ENCODE results near the gene TRPM3. TPM values are rescaled to one million over a fixed set of nuclear protein-coding genes. Genes with fewer than 3 reads are reported as not detected.

Gene TRPM3
- total RNA-seq, 4 donors from 2014 or later = 0.07 to 0.66 TPM; not detected in 2

DNA sequence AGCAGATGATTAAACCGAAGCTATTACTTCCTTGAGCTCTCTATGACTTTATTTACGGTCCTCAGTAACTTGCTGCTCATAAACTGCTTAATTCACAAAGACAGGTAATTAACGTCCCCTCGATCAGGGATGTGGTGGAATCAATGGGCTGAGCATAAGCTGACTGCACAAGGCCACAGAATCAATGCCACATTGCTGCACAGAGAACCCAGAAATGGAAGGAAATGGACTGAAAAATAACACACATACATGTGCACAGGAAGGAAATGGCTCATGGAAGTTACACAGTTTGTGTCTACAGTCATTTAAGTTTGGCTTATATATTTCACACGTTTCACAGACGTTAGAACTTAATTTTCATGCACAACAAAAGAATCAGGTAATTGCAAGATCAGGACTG, 588.7 kb downstream of the TRPM3 start:
- H3K9me3 ChIP-seq = no peaks in the 10 kb centered on the region
- H3K27me3 ChIP-seq = no peaks in the 10 kb centered on the region
- H3K4me3 ChIP-seq = no peak overlapping the region
- no peak overlapping the region for H3K27ac ChIP-seq
- DNase-seq (no peak), ATAC-seq (no peak)
- no peaks in the 10 kb centered on the region for H3K4me1 ChIP-seq
- in situ Hi-C loops (cut with MboI; ENCODE audit: low sequenced_read_pairs in 4 of 4) (no loop called here), intact Hi-C loops (cut with DNase I; ENCODE audit: low total_unique reads) (no loop called here)
- no peaks in the 10 kb centered on the region for H3K36me3 ChIP-seq
- TF ChIP-seq POLR2A (IDR thresholded peaks at IDR 0.05) = no peak
- TF ChIP-seq, protein P1, sequence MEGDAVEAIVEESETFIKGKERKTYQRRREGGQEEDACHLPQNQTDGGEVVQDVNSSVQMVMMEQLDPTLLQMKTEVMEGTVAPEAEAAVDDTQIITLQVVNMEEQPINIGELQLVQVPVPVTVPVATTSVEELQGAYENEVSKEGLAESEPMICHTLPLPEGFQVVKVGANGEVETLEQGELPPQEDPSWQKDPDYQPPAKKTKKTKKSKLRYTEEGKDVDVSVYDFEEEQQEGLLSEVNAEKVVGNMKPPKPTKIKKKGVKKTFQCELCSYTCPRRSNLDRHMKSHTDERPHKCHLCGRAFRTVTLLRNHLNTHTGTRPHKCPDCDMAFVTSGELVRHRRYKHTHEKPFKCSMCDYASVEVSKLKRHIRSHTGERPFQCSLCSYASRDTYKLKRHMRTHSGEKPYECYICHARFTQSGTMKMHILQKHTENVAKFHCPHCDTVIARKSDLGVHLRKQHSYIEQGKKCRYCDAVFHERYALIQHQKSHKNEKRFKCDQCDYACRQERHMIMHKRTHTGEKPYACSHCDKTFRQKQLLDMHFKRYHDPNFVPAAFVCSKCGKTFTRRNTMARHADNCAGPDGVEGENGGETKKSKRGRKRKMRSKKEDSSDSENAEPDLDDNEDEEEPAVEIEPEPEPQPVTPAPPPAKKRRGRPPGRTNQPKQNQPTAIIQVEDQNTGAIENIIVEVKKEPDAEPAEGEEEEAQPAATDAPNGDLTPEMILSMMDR (IDR thresholded peaks at IDR 0.05 in 4 of 5, conservative IDR thresholded peaks at IDR 0.05 in 1 of 5) = no peak

DNA sequence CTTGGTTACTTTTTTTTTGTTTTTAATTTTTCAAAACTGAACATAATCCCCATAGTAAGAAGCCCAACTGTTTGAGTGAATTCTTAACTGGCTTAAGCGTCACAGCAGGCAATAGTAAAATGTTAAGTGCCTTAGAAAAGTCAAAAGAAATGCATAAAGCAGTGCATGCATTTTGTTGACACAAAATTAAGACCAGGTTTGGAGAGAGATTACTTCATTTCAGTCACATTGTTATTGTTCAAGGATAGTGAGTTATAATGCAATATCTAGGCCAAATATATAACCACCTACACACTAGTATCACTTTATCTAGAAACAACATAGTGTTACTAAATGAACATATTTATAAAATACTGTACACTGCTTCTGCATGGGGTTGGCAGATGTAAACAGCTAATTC, 590.1 kb downstream of the TRPM3 start:
- ATAC-seq (no peak), DNase-seq (no peak)
- Histone ChIP-seq H3K36me3 (no peaks in the 10 kb centered on the region), H3K4me3 (no peak overlapping the region), H3K27me3 (no peaks in the 10 kb centered on the region), H3K27ac (no peak overlapping the region), H3K4me1 (no peaks in the 10 kb centered on the region), H3K9me3 (no peaks in the 10 kb centered on the region)
- TF ChIP-seq POLR2A (IDR thresholded peaks at IDR 0.05) = no peak
- TF ChIP-seq, protein P1 (IDR thresholded peaks at IDR 0.05 in 4 of 5, conservative IDR thresholded peaks at IDR 0.05 in 1 of 5) = no peak
- in situ Hi-C loops (cut with MboI; ENCODE audit: low sequenced_read_pairs in 4 of 4) (no loop called here), intact Hi-C loops (cut with DNase I; ENCODE audit: low total_unique reads) (no loop called here)

DNA sequence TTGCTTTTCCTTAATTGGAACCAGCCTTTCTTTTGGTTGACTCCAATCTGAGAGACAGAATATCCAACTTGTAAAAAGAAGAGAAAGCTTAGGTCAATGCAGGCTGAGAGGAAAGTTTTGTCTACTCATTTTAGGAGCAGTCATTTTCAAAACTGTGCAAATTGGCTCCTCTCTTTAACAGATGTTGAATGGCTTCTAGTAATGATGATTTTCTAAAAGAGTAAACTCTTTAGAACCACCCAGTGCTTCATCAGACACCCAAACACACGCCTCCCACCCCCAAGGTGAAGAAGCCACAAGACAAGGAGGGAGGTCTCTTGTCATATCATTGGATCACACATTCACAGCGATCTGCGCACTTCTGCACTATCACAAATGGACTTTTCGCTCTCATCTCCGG, 590.7 kb downstream of the TRPM3 start:
- in situ Hi-C loops (cut with MboI; ENCODE audit: low sequenced_read_pairs in 4 of 4) = no loop called here
- no peaks in the 10 kb centered on the region for H3K27me3 ChIP-seq
- H3K4me3 ChIP-seq = no peak overlapping the region
- no peaks in the 10 kb centered on the region for H3K9me3 ChIP-seq
- intact Hi-C loops (cut with DNase I; ENCODE audit: low total_unique reads) = no loop called here
- TF ChIP-seq, protein P1 (IDR thresholded peaks at IDR 0.05 in 4 of 5, conservative IDR thresholded peaks at IDR 0.05 in 1 of 5) = no peak
- TF ChIP-seq POLR2A (IDR thresholded peaks at IDR 0.05) = no peak
- no peaks in the 10 kb centered on the region for H3K4me1 ChIP-seq
- H3K36me3 ChIP-seq = no peaks in the 10 kb centered on the region
- DNase-seq (no peak), ATAC-seq (no peak)
- no peak overlapping the region for H3K27ac ChIP-seq

DNA sequence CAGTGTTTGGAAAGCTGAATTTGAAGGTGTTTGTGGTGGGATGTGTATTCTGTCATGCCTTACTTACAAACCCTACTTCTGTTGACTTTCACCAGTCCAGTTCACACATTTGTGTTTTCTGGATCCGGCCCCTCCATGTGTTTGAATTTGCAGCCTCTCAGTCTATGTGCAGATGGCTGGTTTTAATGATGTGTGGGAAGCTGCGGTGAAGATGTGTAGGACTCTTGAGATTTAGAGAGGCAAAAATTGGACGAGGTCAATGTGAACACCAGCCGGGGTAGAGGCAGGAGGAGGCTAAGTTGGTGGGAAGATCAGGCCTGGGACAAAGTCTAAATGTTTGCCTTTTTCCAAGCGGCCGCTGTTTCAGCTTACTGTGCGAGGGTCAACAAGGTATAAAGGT, 591.6 kb downstream of the TRPM3 start:
- DNase-seq (no peak), ATAC-seq (no peak)
- TF ChIP-seq, protein P1 (IDR thresholded peaks at IDR 0.05 in 4 of 5, conservative IDR thresholded peaks at IDR 0.05 in 1 of 5) = no peak
- TF ChIP-seq POLR2A (IDR thresholded peaks at IDR 0.05) = no peak
- no peaks in the 10 kb centered on the region for H3K4me1 ChIP-seq
- no peaks in the 10 kb centered on the region for H3K27me3 ChIP-seq
- no peak overlapping the region for H3K4me3 ChIP-seq
- H3K36me3 ChIP-seq = no peaks in the 10 kb centered on the region
- no peak overlapping the region for H3K27ac ChIP-seq
- intact Hi-C loops (cut with DNase I; ENCODE audit: low total_unique reads) (no loop called here), in situ Hi-C loops (cut with MboI; ENCODE audit: low sequenced_read_pairs in 4 of 4) (no loop called here)
- no peaks in the 10 kb centered on the region for H3K9me3 ChIP-seq

DNA sequence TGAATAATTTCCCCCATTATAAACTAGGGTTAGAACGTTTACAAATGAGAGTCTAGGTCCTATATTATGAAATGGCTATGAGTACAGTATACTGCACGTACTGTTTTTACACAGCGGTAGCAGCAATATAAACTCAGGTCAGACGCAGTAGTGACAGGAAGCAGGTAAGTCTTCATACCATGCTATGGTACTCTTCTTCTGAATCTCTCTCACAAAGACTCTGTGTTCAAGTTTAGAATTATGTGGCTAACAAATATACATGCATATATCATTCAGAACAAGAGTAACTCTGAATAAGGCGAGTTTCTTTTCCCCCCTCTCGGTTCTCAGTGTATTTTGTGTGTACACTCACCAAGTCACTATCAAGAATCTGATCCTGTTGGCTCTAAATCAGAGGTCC, 592.0 kb downstream of the TRPM3 start:
- intact Hi-C loops (cut with DNase I; ENCODE audit: low total_unique reads) = no loop called here
- H3K27me3 ChIP-seq = no peaks in the 10 kb centered on the region
- no peaks in the 10 kb centered on the region for H3K9me3 ChIP-seq
- H3K4me1 ChIP-seq = no peaks in the 10 kb centered on the region
- DNase-seq (no peak), ATAC-seq (no peak)
- H3K27ac ChIP-seq = no peak overlapping the region
- in situ Hi-C loops (cut with MboI; ENCODE audit: low sequenced_read_pairs in 4 of 4) = no loop called here
- no peak overlapping the region for H3K4me3 ChIP-seq
- H3K36me3 ChIP-seq = no peaks in the 10 kb centered on the region
- TF ChIP-seq, protein P1 (IDR thresholded peaks at IDR 0.05 in 4 of 5, conservative IDR thresholded peaks at IDR 0.05 in 1 of 5) = no peak

All from gastrocnemius medialis (tissue), 4 donors.